EH (cell line): ENCODE measurements around the gene ZBED4.

Source experiments
- DNase-seq: peaks from one replicate; pipeline ENCODE4 v3.0.0-alpha.2; 2015; ENCODE audit warnings: low read depth

ZBED4 gene

GRCh38 chr22:49877642-49878041, 24.0 kb downstream of the ZBED4 start:
- DNase-seq = no peak

GRCh38 chr22:49878206-49878605, 24.6 kb downstream of the ZBED4 start:
- DNase-seq = no peak

GRCh38 chr22:49879871-49880270, 26.2 kb downstream of the ZBED4 start:
- DNase-seq = no peak

GRCh38 chr22:49880281-49880680, 26.6 kb downstream of the ZBED4 start:
- DNase-seq = no peak

- DNase-seq = no peak
Measured at GRCh38 chr22:49881856-49882255, 28.2 kb downstream of the ZBED4 start.

- no peak for DNase-seq
Measured at GRCh38 chr22:49882519-49883293, 29.1 kb downstream of the ZBED4 start.

GRCh38 chr22:49883294-49883640, 29.6 kb downstream of the ZBED4 start:
- no peak for DNase-seq

- no peak for DNase-seq
Measured at GRCh38 chr22:49884075-49884474, 30.4 kb downstream of the ZBED4 start.

GRCh38 chr22:49884503-49885260, 31.0 kb downstream of the ZBED4 start:
- DNase-seq = no peak

- no peak for DNase-seq
Measured at GRCh38 chr22:49885281-49885680, 31.6 kb downstream of the ZBED4 start.

- no peak for DNase-seq
Measured at GRCh38 chr22:49885881-49886280, 32.2 kb downstream of the ZBED4 start.

- no peak for DNase-seq
Measured at GRCh38 chr22:49886346-49887063, 32.9 kb downstream of the ZBED4 start.

- DNase-seq = no peak
Measured at GRCh38 chr22:49887064-49887451, 33.4 kb downstream of the ZBED4 start.

GRCh38 chr22:49887702-49888101, 34.1 kb downstream of the ZBED4 start:
- no peak for DNase-seq

GRCh38 chr22:49889071-49889470, 35.4 kb downstream of the ZBED4 start:
- DNase-seq = no peak

- no peak for DNase-seq
Measured at GRCh38 chr22:49892226-49892899, 38.7 kb downstream of the ZBED4 start.

GRCh38 chr22:49893025-49893424, 39.4 kb downstream of the ZBED4 start:
- DNase-seq = no peak

GRCh38 chr22:49894322-49895054, 40.8 kb downstream of the ZBED4 start:
- DNase-seq = no peak

GRCh38 chr22:49896201-49896600, 42.6 kb downstream of the ZBED4 start:
- no peak for DNase-seq

GRCh38 chr22:49897015-49897684, 43.5 kb downstream of the ZBED4 start:
- DNase-seq = no peak

- no peak for DNase-seq
Measured at GRCh38 chr22:49899530-49899929, 45.9 kb downstream of the ZBED4 start.
